ENCODE data around the gene RCE1. TPM values are rescaled to one million over a fixed set of nuclear protein-coding genes. Genes with fewer than 3 reads are reported as not detected.

The RCE1 gene
- total RNA-seq, 1 experiment from 2014 or later = 52.5 TPM

DNA sequence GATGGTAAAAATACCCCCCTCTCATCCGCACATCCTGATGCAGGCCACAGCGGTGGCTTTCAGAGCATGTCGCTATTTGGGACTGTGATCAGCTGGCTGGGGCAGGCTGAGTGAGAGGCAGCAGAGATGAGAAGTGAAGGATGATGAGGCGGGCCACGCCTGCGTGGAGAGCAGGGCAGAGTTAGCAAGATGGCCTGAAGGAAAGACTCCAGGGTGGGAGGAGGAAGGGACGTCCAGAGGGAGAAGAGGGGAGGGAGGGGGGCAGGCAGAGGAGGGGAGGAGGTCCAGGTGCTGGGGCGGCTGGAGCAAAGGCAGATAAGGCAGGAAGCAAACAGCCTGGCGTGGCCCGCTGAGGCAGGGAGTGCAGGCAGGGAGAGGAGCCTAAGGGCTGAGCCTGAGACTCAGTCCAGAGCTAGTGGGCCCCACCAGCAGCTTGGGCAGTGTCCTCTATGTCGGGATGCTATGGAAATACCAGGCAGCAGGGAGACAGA, 42.8 kb downstream of the RCE1 start:
- no peak overlapping the region for H4K5ac ChIP-seq (ENCODE audit: insufficient read length, low read depth, low read length)
- H3K9ac ChIP-seq (ENCODE audit: extremely low read depth, insufficient read length, low read length) = no peak overlapping the region
- H3K23ac ChIP-seq (ENCODE audit: insufficient read length, low read depth, low read length) = no peak overlapping the region
- peak overlapping the region in 2 of 3 experiments; percentile 11 to 65; a peak in 2 of 7 replicates for H3K27ac Mint-ChIP-seq
- no peak overlapping the region for H2BK20ac ChIP-seq (ENCODE audit: low read depth, low read length, poor library complexity, severe bottlenecking)
- no peaks in the 10 kb centered on the region for H3K27me3 ChIP-seq (ENCODE audit: insufficient read depth, low read length)
- H3K4me1 Mint-ChIP-seq = peaks cover 46 to 65% of the 10 kb centered on the region in 2 experiments
- H3K27me3 Mint-ChIP-seq (ENCODE audit: low read depth) = no peaks in the 10 kb centered on the region
- no peak overlapping the region for H3K4me3 Mint-ChIP-seq
- no CpG with 5 or more reads among the region's 11 CpGs for WGBS (ENCODE audit: extremely low coverage, insufficient read length, low lambda C conversion rate)
- no peak overlapping the region for H2BK120ac ChIP-seq (ENCODE audit: low read depth, low read length, poor library complexity, severe bottlenecking)
- H3K9me3 Mint-ChIP-seq = no peaks in the 10 kb centered on the region
- H4K20me1 ChIP-seq (ENCODE audit: control insufficient read depth, insufficient read depth, insufficient read length) = no peaks in the 10 kb centered on the region
- H3K36me3 Mint-ChIP-seq (ENCODE audit: insufficient read depth in 1 of 3, low read depth in 3 of 3) = peaks cover 0 to 5% (median 0%) of the 10 kb centered on the region in 3 experiments; a peak in 1 of 7 replicates
- DNase-seq = no peak
- no peak overlapping the region for H3T11ph ChIP-seq (ENCODE audit: low read length)
- TF ChIP-seq, protein P1, sequence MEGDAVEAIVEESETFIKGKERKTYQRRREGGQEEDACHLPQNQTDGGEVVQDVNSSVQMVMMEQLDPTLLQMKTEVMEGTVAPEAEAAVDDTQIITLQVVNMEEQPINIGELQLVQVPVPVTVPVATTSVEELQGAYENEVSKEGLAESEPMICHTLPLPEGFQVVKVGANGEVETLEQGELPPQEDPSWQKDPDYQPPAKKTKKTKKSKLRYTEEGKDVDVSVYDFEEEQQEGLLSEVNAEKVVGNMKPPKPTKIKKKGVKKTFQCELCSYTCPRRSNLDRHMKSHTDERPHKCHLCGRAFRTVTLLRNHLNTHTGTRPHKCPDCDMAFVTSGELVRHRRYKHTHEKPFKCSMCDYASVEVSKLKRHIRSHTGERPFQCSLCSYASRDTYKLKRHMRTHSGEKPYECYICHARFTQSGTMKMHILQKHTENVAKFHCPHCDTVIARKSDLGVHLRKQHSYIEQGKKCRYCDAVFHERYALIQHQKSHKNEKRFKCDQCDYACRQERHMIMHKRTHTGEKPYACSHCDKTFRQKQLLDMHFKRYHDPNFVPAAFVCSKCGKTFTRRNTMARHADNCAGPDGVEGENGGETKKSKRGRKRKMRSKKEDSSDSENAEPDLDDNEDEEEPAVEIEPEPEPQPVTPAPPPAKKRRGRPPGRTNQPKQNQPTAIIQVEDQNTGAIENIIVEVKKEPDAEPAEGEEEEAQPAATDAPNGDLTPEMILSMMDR (conservative IDR thresholded peaks at IDR 0.05) = no peak
- no peaks in the 10 kb centered on the region for H3K4me1 ChIP-seq (ENCODE audit: insufficient read depth, low read length)
- H3K4me2 ChIP-seq (ENCODE audit: insufficient read depth, insufficient read length, low read length) = no peak overlapping the region
- H4K91ac ChIP-seq (ENCODE audit: insufficient read length, low read depth, low read length) = no peak overlapping the region
- no peak overlapping the region; the same call in 1 of the 2 replicates for H3K14ac ChIP-seq (ENCODE audit: insufficient read depth, low read length)
- H2BK5ac ChIP-seq (ENCODE audit: insufficient read length, low read length) = no peak overlapping the region
- H3K56ac ChIP-seq (ENCODE audit: insufficient read length, low read depth, low read length) = no peak overlapping the region
- H2BK12ac ChIP-seq (ENCODE audit: insufficient read length, low read depth, low read length) = no peak overlapping the region
- no peak overlapping the region for H4K8ac ChIP-seq (replicated peaks; ENCODE audit: insufficient read length, low read depth, low read length)
- no peak overlapping the region for H2BK15ac ChIP-seq (ENCODE audit: low read depth, low read length)
- H3K23me2 ChIP-seq (ENCODE audit: insufficient read length, low read depth, low read length, poor library complexity, severe bottlenecking) = no peaks in the 10 kb centered on the region
- no peak overlapping the region for H2AK5ac ChIP-seq (ENCODE audit: insufficient read length, low read length)
- no peaks in the 10 kb centered on the region for H3K79me1 ChIP-seq (ENCODE audit: insufficient read depth, low read depth, low read length, poor library complexity, severe bottlenecking)
- no peak overlapping the region for H3K4ac ChIP-seq (ENCODE audit: low read depth, low read length)
- H2AFZ ChIP-seq (ENCODE audit: low read length) = no peak overlapping the region
- no peaks in the 10 kb centered on the region for H3K79me2 ChIP-seq (ENCODE audit: insufficient read depth, low read length)
- H3K9me3 ChIP-seq (ENCODE audit: control insufficient read depth, low read depth, low read length) = no peaks in the 10 kb centered on the region
- H3K18ac ChIP-seq (ENCODE audit: insufficient read length, low read depth, low read length) = no peak overlapping the region
- H3K27ac ChIP-seq (ENCODE audit: insufficient read length, low read depth, low read length) = no peak overlapping the region
